HG03095 (cell line): Measurements from ENCODE around the gene NYAP1.
"Not testable (repeated sequence)": the region's sequence is repeated elsewhere in the genome, so short reads cannot be mapped to it uniquely, and the experiment has no call there.

Experiments used
- ATAC-seq: cut with Tn5 transposase; IDR thresholded peaks from one replicate; pipeline ENCODE4 v1.9.1; 2021; ENCODE audit warnings: moderate library complexity; ENCODE audit not compliant: unreplicated experiment

Gene NYAP1

GRCh38 chr7:100481466-100481865, 2.3 kb upstream of the NYAP1 start:
- ATAC-seq = no peak

- ATAC-seq = no peak
Measured at GRCh38 chr7:100482728-100483089, 1.0 kb upstream of the NYAP1 start.

DNA sequence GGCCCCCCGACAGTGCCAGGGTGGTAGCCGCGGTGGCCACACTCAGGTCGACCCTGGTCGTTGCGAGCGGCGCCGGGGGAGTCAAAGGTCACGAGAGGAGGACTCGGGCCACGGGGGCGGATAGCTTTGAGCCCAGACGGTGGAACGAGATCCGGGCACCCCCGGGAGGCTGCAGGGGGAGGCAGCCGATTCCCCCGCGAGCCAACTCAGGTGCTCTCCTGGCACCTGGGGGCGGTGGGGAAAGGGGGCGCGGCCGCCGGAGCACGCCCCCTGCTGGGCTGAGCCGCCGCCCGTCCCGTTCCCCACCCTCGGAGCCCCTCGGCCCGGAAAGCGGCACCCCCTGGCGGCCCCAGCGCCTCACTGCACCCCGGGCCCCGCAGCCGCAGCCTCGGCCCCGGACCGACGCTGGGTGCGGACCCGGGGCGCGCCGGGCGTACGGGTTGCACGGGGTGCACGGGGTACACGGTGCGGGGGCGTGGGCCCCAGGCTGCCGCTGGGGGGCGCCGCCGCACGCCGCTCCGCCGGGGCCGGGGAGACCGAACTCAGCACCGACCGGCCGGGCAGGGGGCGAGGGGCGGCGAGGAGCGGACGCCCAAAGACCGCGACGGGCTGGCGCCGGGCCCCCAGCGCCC, 521 bp upstream of the NYAP1 start:
- peak; percentile 43 for ATAC-seq

DNA sequence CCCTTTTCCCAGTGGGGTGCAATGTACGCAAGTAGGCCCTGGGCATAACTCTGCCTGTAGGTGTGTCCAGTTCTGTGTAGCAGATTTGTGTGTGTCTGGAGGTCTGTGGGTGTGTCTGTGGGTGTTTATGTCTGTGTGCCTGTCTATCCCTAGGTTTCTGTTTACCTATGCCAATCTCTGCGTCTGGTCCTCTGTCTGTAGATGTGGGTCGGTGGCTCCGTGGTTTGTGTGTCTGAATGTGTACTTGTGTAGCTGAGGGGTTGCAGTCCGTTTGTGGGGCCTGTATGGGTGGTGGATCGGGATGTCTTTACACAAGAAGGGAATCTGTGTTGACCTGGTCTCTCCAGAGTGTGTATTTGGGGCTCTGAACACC, 932 bp downstream of the NYAP1 start:
- no peak for ATAC-seq

GRCh38 chr7:100485471-100485876, 1.7 kb downstream of the NYAP1 start:
- no peak for ATAC-seq

DNA sequence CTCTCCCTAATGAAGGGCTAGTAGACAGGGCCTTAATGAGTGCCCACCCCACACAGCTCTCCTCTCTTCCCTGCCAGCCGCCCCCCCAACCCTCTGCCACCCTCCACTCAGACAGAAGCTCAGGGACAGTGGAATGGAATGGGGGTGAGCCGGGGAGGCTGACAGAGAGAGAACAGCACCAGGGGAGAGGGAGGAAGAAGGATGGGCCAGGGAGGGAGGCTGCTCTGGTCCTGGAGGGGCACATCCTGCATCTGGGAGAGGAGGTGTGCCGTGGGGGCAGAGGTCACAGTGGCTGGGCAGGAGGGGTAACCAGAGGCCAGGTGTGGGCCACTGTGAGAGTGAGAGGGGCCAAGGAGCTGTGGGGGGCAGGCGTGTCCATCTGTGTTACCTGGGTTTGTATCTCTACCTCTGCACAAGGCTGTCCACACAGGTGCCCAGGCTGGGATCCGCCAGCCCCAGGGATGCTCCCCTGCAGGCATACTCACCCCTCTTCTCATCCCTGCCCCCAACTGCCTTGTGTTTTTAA, 2.4 kb downstream of the NYAP1 start:
- ATAC-seq = no peak

DNA sequence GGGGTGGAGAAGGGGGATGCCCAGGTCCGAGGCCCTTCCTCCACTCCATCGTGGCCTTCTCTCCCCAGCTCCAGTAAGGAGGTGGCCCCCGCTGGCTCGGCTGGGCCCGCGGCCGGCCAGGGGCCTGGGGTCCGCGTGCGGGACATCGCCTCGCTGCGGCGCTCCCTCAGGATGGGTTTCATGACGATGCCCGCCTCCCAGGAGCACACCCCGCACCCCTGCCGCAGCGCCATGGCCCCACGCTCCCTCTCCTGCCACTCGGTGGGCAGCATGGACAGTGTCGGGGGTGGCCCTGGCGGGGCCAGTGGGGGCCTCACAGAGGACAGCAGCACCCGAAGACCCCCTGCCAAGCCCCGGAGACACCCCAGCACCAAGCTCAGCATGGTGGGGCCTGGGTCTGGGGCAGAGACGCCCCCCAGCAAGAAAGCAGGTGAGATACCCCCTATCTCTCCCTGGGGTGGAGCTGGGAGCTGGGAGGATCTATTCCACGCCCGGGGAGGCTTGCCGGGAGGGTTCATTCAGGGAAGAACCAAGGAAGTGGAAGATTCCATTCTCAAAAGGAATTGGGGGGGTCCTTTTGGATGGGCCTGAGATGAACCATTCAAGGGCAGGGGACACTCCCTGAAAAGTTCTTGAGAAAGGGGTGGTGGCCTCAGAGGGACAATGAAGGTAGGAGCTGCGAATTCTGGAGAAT, 3.2 kb downstream of the NYAP1 start:
- no peak for ATAC-seq

DNA sequence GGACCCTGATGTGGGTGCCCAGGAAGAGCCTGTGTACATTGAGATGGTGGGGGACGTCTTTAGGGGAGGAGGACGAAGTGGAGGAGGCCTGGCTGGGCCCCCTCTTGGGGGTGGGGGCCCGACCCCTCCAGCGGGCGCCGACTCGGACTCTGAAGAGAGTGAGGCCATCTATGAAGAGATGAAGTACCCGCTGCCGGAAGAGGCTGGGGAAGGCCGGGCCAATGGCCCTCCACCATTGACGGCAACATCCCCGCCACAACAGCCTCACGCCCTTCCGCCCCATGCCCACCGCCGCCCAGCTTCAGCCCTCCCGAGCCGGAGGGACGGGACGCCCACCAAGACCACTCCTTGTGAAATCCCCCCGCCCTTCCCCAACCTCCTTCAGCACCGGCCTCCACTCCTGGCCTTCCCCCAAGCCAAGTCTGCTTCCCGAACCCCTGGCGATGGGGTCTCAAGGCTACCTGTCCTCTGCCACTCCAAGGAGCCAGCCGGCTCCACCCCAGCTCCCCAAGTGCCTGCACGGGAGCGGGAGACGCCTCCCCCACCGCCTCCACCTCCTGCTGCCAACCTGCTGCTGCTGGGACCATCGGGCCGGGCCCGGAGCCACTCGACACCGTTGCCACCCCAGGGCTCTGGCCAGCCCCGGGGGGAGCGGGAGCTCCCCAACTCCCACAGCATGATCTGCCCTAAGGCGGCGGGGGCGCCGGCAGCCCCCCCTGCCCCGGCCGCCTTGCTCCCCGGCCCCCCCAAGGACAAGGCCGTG, 4.8 kb downstream of the NYAP1 start:
- no peak for ATAC-seq

DNA sequence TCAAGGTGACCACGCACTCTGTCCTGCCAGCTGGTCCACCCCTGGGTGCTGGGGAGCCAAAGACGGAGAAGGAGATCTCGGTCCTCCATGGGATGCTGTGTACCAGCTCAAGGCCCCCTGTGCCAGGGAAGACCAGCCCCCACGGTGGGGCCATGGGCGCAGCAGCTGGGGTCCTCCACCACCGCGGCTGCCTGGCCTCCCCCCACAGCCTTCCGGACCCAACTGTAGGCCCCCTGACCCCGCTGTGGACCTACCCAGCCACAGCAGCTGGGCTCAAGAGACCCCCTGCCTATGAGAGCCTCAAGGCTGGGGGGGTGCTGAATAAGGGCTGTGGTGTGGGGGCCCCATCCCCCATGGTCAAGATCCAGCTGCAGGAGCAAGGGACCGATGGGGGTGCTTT, 5.4 kb downstream of the NYAP1 start:
- ATAC-seq = no peak

DNA sequence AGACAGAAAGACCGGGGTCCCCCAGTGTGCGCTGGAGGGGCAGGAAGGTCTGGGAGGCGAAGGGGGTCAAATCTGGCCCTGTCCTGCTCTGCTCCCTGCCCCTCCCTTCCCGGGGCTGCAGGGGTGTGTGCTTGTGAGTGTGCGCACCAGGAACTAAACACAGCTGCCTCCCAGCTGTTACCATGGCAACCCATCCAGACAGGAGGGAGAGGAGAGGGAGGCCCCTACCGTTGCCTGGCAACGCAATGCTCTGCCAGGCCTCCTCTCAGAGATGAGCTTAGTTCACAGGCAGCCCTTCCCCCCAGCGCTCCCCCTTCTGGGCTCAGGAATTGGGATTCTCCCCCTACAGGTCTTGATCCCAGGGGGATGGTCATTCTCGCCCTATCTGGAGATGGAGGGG, 6.1 kb downstream of the NYAP1 start:
- ATAC-seq = no peak

DNA sequence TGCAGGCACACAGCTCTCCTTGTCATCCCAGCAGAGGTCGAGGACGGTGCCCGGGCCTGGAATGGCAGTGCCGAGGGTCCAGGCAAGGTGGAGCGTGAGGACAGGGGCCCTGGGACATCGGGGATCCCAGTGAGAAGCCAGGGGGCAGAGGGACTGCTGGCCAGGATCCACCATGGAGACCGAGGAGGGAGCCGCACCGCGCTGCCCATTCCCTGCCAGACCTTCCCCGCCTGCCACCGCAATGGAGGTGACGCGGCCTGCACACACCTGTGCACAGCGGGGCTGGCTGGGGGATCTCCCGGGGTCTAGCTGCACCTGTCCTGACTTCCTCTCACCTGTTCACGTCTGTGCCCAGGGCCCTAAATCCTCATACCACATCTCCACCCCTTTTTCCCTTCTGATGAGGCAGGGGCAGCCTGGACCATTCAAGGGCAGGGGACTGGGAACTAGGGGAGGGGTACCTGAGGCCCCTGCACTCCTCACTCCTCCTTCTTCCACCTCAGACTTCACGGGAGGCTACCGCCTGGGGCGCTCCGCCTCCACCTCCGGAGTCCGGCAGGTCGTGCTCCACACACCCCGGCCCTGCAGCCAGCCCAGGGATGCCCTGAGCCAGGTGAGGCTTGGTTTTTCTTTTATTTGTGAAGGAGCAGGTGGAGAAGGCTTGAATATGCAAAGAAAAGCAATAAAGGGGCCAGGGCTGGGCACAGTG, 6.9 kb downstream of the NYAP1 start:
- ATAC-seq = no peak

- ATAC-seq = no peak
Measured at GRCh38 chr7:100491192-100491578, 7.5 kb downstream of the NYAP1 start.

DNA sequence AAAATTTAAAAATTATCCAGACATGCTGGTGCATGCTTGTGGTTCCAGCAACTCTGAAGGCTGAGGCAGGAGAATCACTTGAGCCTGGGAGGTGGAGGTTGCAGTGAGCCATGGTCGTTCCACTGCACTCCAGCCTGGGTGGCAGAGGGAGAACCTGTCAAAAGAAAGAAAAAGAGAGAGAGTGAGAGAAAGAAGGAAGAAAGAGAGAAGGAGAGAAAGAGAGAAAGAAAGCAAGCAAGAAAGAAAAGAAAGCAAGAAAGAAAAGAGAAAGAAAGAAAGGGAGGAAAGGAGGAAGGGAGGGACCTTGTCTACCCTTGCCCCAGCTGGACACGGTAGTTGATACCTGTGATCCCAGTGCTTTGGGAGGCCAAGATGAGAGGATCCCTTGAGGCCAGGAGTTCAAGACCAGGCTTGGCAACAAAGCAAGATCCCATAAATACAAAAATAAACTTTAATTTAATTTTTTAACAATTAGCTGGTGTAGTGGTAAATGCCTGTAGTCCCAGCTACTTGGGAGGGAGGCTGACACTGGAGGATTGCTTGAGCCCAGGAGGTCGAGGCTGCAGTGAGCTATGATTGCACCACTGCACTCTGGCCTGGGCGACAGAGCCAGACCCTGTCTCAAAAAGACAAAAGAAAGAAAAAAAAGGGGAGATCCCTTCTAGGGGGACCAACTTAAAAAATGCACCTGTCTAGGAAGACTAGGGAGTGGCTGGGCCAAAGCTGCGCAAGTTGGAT, 9.2 kb downstream of the NYAP1 start:
- no peak for ATAC-seq

- no peak for ATAC-seq
Measured at GRCh38 chr7:100493476-100494264, 9.9 kb downstream of the NYAP1 start.

- ATAC-seq = no peak
Measured at GRCh38 chr7:100496509-100496908, 12.8 kb downstream of the NYAP1 start.

DNA sequence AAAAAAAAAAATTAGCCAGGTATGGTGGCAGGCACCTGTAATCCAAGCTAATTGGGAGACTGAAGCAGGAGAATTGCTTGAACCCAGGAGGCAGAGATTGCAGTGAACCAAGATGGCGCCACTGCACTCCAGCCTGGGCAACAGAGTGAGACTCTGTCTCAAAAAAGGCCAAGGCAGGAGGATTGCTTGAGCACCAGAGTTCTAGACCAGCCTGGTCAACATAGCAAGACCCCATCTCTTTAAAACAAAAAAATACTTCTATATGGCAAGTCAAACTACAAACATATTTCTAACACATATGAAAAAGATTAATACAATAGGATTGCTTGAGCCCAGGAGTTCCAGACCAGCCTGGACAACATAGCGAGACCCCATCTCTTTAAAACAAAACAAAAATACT, 17.0 kb downstream of the NYAP1 start:
- not testable (repeated sequence) for ATAC-seq

GRCh38 chr7:100504031-100504430, 20.3 kb downstream of the NYAP1 start:
- not testable (repeated sequence) for ATAC-seq

DNA sequence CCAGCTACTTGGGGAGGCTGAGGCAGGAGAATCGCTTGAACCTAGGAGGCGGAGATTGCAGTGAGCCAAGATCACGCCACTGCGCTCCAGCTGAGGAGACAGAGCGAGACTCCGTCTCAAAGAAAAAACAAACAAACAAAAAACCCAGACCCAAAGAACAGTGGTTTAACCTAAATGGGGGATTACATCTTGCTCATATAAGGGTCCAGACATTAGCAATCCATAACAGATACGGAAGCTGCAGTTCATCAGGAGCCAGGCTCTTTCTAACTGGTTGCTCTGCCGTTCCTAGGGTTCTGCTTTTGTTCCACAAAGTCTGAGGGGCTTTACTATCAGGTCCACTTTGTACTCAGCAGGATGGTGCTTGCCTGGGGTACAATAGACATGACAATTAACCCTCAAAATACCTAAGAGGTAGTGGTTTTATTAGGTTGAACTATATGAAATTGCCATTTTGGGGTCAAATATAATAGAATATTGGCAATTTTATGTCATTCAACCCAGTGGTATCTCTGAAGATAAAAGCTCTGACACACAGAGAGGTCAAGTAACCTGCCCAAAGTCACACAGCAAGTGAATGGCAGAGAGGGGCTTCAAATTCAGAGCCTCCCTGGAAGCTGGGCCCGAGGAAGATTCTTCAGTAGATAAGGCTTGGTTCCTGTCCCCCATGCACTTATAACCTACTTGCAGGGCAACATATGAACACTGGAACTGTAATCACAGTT, 21.3 kb downstream of the NYAP1 start:
- no peak for ATAC-seq

DNA sequence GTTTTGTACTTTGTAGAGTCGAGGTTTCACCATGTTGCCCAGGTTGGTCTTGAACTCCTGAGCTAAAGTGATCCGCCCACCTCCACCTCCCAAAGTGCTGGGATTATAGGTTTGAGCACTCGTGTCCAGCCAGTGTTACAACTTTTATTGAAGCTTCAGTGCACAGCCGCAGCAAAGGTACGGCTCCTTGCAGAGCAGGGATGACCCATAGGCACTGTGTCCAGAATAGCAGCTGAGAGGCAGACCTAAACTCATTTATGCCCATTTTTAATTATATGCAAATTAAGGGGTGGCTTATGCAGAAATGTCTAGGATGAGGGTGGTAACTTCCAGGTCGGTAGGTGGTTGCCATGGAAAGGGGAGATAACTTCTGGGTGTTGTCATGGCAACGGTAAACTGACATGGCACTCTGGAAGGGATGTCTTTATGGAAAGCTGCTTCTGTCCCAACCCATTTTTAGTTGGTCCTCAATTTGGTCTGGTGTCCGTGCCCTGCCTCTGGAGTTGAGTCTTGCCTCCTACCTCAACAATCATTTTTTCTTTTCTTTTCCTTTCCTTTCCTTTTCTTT, 22.7 kb downstream of the NYAP1 start:
- no peak for ATAC-seq
